K562 (cell line): ENCODE results near the gene PRTN3. TPM values are rescaled to one million over a fixed set of nuclear protein-coding genes. Genes with fewer than 3 reads are reported as not detected.
A peak's percentile ranks its signal among the peaks of the same experiment; 100 is the strongest.

Source experiments
- HIVEP1 ChIP-seq: fragments of 250-450 bp; sonication (Bioruptor Pico); IDR thresholded peaks from 2 replicates; pipeline ENCODE4 v1.4.0; 2020; ENCODE audit warnings: mild to moderate bottlenecking
- L3MBTL2 ChIP-seq: fragments of 450-650 bp; IDR thresholded peaks from 2 replicates; pipeline ENCODE4 v1.6.1; 2016; ENCODE audit warnings: mild to moderate bottlenecking, moderate library complexity
- PML ChIP-seq: IDR thresholded peaks from 2 replicates; pipeline ENCODE4 v1.6.1; 2012; ENCODE audit warnings: low read length, inconsistent platforms
- POLR2B ChIP-seq: fragments of 450-650 bp; IDR thresholded peaks from 2 replicates; pipeline ENCODE4 v1.6.1; 2018; ENCODE audit warnings: low read depth; ENCODE audit not compliant: partially characterized antibody
- ZNF232 ChIP-seq: sonication (generic); formaldehyde crosslinking; IDR thresholded peaks from 2 replicates; pipeline ENCODE4 v1.8.0; 2022; ENCODE audit warnings: mild to moderate bottlenecking, missing genetic modification reagents
- ZNF253 ChIP-seq: fragments of 250-450 bp; sonication (Bioruptor Pico); conservative IDR thresholded peaks from 2 replicates; pipeline ENCODE4 v1.6.1; 2021; ENCODE audit warnings: mild to moderate bottlenecking
- ZNF57 ChIP-seq: fragments of 450-650 bp; formaldehyde crosslinking; IDR thresholded peaks from 2 replicates; pipeline ENCODE4 v1.4.0; 2020; ENCODE audit warnings: mild to moderate bottlenecking, moderate library complexity
- polyA plus RNA-seq, 8 experiments: library from polyadenylated mRNA; depleted of rRNA in 4 of 8; stranded (reverse) in 5 of 8; unstranded in 3 of 8; fragments of >200 nt; fragmentation: Nextera tagmentation in 2 of 8; fragmentation: Illumina TruSeq in 1 of 8; extraction: Ambion mirVana in 2 of 8; extraction: Trizol in 1 of 8; gene quantifications; 2 replicates each; pipeline versions ENCODE4 v1.2.1 to v1.2.3, GENCODE V29; 2011 to 2014; ENCODE audit warnings: inconsistent platforms in 1 of 8, missing spikeins in 1 of 8
- total RNA-seq, 7 experiments: library from RNA; depleted of rRNA in 6 of 7; stranded (reverse); fragments of >200 nt in 6 of 7; fragmentation: Illumina TruSeq in 2 of 7; extraction: Trizol in 2 of 7; gene quantifications; 2 replicates each; pipeline versions ENCODE4 v1.2.1 to v1.2.3, GENCODE V29; 2011 to 2021; ENCODE audit warnings: low replicate concordance in 1 of 7
- TF ChIP-seq, protein P1 (sequence below): fragments of 250-450 bp; sonication (Bioruptor Pico); IDR thresholded peaks from 2 replicates; pipeline ENCODE4 v1.5.0; 2021; ENCODE audit warnings: mild to moderate bottlenecking, borderline replicate concordance
- TF ChIP-seq, protein P2 (sequence below), 2 experiments: fragments of 450-650 bp; IDR thresholded peaks; 2 replicates each; pipeline ENCODE4 v1.6.1; 2018; ENCODE audit warnings: mild to moderate bottlenecking in 2 of 2, low read depth in 1 of 2; ENCODE audit not compliant: partially characterized antibody in 2 of 2
- TF ChIP-seq, protein P3 (sequence below), 2 experiments: fragments of 450-650 bp; conservative IDR thresholded peaks; 2 replicates each; pipeline ENCODE4 v1.6.1; 2017; ENCODE audit warnings: mild to moderate bottlenecking in 2 of 2, moderate library complexity in 2 of 2

The PRTN3 gene
- total and polyA plus RNA-seq, 9 of the 15 experiments (the other 6 are each of a cell fraction or from before 2014, with no cell fraction given) = 0.14 to 0.86 (median 0.43) TPM; not detected in 3

DNA sequence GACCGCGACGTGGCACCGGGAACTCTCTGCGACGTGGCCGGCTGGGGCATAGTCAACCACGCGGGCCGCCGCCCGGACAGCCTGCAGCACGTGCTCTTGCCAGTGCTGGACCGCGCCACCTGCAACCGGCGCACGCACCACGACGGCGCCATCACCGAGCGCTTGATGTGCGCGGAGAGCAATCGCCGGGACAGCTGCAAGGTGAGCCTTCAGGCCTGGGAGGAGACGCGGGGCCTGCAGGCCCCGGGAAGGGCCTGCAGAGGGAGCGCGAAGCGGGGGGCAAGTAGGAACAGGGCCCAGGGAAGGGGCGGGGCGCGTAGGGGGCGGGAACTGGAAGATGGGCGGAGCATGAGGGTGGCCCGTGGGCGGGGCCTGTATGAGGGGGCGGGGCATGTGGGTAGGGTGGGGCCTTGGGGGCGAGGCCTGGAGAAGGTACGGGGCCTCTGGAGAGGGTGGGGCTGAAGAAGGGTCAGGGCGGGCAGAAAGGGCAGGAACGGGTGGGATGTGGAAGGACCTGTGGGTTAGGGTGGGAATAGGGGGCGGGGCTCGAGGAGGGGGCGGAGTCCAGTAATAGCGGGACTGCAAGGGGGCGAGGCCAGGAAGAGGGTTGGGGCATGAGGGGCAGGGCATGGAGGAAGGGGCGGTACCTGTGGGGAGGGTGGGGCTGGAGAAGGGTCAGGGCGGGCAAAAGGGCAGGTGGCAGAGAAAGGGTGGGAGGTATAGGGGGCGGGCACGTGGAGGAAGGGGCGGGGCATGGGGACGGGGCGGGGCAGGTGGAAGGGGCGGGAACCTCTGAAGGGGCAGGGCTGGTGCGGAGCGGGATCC is 21.2 kb downstream of the PRTN3 start (continued):
- TF ChIP-seq, protein P1, sequence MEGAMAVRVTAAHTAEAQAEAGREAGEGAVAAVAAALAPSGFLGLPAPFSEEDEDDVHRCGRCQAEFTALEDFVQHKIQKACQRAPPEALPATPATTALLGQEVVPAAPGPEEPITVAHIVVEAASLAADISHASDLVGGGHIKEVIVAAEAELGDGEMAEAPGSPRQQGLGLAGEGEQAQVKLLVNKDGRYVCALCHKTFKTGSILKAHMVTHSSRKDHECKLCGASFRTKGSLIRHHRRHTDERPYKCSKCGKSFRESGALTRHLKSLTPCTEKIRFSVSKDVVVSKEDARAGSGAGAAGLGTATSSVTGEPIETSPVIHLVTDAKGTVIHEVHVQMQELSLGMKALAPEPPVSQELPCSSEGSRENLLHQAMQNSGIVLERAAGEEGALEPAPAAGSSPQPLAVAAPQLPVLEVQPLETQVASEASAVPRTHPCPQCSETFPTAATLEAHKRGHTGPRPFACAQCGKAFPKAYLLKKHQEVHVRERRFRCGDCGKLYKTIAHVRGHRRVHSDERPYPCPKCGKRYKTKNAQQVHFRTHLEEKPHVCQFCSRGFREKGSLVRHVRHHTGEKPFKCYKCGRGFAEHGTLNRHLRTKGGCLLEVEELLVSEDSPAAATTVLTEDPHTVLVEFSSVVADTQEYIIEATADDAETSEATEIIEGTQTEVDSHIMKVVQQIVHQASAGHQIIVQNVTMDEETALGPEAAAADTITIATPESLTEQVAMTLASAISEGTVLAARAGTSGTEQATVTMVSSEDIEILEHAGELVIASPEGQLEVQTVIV (CRISPR knock-in tag) = no peak
- TF ChIP-seq L3MBTL2 = peak; percentile 97
- TF ChIP-seq PML = no peak
- TF ChIP-seq, protein P2, sequence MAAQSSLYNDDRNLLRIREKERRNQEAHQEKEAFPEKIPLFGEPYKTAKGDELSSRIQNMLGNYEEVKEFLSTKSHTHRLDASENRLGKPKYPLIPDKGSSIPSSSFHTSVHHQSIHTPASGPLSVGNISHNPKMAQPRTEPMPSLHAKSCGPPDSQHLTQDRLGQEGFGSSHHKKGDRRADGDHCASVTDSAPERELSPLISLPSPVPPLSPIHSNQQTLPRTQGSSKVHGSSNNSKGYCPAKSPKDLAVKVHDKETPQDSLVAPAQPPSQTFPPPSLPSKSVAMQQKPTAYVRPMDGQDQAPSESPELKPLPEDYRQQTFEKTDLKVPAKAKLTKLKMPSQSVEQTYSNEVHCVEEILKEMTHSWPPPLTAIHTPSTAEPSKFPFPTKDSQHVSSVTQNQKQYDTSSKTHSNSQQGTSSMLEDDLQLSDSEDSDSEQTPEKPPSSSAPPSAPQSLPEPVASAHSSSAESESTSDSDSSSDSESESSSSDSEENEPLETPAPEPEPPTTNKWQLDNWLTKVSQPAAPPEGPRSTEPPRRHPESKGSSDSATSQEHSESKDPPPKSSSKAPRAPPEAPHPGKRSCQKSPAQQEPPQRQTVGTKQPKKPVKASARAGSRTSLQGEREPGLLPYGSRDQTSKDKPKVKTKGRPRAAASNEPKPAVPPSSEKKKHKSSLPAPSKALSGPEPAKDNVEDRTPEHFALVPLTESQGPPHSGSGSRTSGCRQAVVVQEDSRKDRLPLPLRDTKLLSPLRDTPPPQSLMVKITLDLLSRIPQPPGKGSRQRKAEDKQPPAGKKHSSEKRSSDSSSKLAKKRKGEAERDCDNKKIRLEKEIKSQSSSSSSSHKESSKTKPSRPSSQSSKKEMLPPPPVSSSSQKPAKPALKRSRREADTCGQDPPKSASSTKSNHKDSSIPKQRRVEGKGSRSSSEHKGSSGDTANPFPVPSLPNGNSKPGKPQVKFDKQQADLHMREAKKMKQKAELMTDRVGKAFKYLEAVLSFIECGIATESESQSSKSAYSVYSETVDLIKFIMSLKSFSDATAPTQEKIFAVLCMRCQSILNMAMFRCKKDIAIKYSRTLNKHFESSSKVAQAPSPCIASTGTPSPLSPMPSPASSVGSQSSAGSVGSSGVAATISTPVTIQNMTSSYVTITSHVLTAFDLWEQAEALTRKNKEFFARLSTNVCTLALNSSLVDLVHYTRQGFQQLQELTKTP (IDR thresholded peaks at IDR 0.05; ENCODE audit: low read depth in 1 of 2, partially characterized antibody in 2 of 2) = no peak
- TF ChIP-seq HIVEP1 (CRISPR knock-in tag) = no peak
- TF ChIP-seq ZNF253 (CRISPR knock-in tag) = no peak
- TF ChIP-seq ZNF232 (CRISPR knock-in tag) = no peak
- TF ChIP-seq, protein P3, sequence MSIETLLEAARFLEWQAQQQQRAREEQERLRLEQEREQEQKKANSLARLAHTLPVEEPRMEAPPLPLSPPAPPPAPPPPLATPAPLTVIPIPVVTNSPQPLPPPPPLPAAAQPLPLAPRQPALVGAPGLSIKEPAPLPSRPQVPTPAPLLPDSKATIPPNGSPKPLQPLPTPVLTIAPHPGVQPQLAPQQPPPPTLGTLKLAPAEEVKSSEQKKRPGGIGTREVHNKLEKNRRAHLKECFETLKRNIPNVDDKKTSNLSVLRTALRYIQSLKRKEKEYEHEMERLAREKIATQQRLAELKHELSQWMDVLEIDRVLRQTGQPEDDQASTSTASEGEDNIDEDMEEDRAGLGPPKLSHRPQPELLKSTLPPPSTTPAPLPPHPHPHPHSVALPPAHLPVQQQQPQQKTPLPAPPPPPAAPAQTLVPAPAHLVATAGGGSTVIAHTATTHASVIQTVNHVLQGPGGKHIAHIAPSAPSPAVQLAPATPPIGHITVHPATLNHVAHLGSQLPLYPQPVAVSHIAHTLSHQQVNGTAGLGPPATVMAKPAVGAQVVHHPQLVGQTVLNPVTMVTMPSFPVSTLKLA (conservative IDR thresholded peaks at IDR 0.05) = peak; percentile 86 to 94
- TF ChIP-seq POLR2B = no peak
- TF ChIP-seq ZNF57 (CRISPR knock-in tag) = no peak
